Measurements from ENCODE around the gene XAF1.
"Not testable (repeated sequence)": the region's sequence is repeated elsewhere in the genome, so short reads cannot be mapped to it uniquely, and the experiment has no call there.

The XAF1 gene

GRCh38 chr17:6753546-6753945, 2.3 kb upstream of the XAF1 start:
- FAIRE-seq = no peak
- DNase-seq (ENCODE audit: insufficient read length, low spot score) = no peak

GRCh38 chr17:6755281-6755680, 565 bp upstream of the XAF1 start:
- FAIRE-seq (no peak), DNase-seq (ENCODE audit: insufficient read length, low spot score) (no peak)
- TF ChIP-seq CTCF (IDR thresholded peaks at IDR 0.05; ENCODE audit: insufficient read depth, missing control alignments) = no peak

More at GRCh38 chr17:6753546-6753945, 2.3 kb upstream of the XAF1 start:
- no peak for TF ChIP-seq CTCF (IDR thresholded peaks at IDR 0.05; ENCODE audit: insufficient read depth, missing control alignments)

GRCh38 chr17:6756425-6757031, 682 bp downstream of the XAF1 start:
- DNase-seq (ENCODE audit: insufficient read length, low spot score) (no peak), FAIRE-seq (no peak)
- no peak for TF ChIP-seq CTCF (IDR thresholded peaks at IDR 0.05; ENCODE audit: insufficient read depth, missing control alignments)

- no peak for DNase-seq (ENCODE audit: insufficient read length, low spot score)
- no peak for FAIRE-seq
- no peak for TF ChIP-seq CTCF (IDR thresholded peaks at IDR 0.05; ENCODE audit: insufficient read depth, missing control alignments)
Measured at GRCh38 chr17:6757747-6758146, 1.9 kb downstream of the XAF1 start.

GRCh38 chr17:6761779-6762178, 5.9 kb downstream of the XAF1 start:
- FAIRE-seq = no peak
- no peak for TF ChIP-seq CTCF (IDR thresholded peaks at IDR 0.05; ENCODE audit: insufficient read depth, missing control alignments)

GRCh38 chr17:6768447-6768846, 12.6 kb downstream of the XAF1 start:
- DNase-seq (ENCODE audit: insufficient read length, low spot score) (no peak), FAIRE-seq (no peak)
- no peak for TF ChIP-seq CTCF (IDR thresholded peaks at IDR 0.05; ENCODE audit: insufficient read depth, missing control alignments)

More at GRCh38 chr17:6761779-6762178, 5.9 kb downstream of the XAF1 start:
- no peak for DNase-seq (ENCODE audit: insufficient read length, low spot score)

- DNase-seq (ENCODE audit: insufficient read length, low spot score) (no peak), FAIRE-seq (no peak)
- no peak for TF ChIP-seq CTCF (IDR thresholded peaks at IDR 0.05; ENCODE audit: insufficient read depth, missing control alignments)
Measured at GRCh38 chr17:6772016-6772415, 16.2 kb downstream of the XAF1 start.

- FAIRE-seq; DNase-seq (ENCODE audit: insufficient read length, low spot score): not testable (repeated sequence)
Measured at GRCh38 chr17:6774906-6775305, 19.1 kb downstream of the XAF1 start.

All from D721Med (cell line).